GM21576 (cell line): Measurements from ENCODE around the gene RAF1.
"Not testable (repeated sequence)": the region's sequence is repeated elsewhere in the genome, so short reads cannot be mapped to it uniquely, and the experiment has no call there.

Experiments
- ATAC-seq: cut with Tn5 transposase; IDR thresholded peaks from one replicate; pipeline ENCODE4 v1.9.1; 2021; ENCODE audit warnings: mild to moderate bottlenecking, moderate library complexity; ENCODE audit not compliant: unreplicated experiment

The RAF1 gene

DNA sequence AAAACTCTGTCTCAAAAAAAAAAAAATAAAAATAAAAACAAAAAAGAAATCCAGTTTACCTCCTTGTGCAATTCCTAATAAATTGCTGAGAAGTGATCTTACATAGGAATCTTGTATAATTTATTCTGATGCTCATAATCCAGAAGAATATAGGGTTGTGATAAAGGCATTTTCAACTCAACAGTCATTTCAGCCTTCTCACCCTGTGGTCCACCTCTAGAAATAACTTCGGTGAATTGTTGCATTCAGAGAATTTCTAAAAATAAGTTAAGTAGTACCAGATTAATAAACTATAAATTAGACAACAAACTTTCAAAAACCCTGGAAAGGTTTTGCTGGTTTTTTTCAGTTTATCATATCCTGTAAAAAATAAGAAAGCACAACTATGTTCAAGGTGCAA, 20.2 kb downstream of the RAF1 start:
- ATAC-seq = no peak

DNA sequence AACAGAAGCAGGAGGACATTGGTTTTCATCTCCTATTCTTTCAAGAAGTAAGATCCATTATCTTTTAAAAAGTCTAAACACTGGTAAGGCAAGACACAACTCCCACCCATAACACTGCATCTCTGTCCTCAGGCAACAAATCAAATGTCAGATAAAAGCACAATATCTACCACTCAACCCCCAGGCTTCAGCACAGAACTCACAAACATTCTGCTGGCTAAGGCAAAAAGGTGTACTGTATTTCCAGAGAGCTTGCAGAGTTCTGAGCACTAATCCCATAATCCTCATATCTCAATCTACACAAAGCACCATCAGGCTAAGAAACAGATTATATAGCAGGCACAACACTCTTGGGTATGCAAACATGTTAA, 20.9 kb downstream of the RAF1 start:
- no peak for ATAC-seq

DNA sequence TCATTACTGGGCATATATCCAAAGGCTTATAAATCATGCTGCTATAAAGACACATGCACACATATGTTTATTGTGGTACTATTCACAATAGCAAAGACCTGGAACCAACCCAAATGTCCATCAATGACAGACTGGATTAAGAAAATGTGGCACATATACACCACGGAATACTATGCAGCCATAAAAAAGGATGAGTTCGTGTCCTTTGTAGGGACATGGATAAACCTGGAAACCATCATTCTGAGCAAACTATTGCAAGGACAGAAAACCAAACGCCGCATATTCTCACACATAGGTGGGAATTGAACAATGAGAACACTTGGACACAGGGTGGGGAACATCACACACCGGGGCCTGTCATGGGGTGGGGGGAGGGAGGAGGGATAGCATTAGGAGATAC, 23.1 kb downstream of the RAF1 start:
- ATAC-seq = not testable (repeated sequence)

DNA sequence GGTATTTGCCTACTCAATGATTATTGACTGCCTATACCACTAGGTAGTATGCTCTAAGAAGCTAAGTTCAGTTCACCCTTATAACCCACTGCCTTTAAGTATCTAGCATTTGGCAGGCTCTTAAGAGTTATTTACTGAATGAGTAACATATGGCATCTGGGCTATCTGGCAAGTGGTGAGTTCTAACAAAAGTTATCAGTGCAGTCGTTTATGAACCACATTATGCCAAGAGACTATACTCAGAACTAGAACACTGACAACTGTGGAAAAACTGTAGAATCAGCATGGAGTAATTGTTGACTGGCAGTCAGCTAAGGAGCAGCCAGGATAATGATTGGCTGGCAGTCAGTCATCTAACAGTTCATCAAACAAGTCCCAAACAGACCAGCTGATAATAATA, 25.8 kb downstream of the RAF1 start:
- no peak for ATAC-seq

DNA sequence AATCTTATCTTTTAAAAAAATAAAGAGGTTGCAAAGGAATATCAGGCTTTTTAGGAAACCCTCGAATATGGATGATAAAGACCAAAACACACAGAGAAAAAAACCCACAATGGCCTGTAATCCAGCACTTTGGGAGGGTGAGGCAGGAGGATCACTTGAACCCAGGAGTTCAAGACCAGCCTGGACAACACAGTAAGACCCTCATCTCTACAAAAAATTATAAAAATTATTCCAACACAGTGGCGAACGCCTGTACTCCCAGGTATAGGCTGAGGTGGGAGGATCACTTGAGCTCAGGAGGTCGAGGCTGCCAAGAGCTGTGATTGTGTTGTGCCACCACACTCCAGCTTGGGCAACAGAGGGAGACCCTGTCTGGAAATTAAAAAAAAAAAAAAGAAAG, 30.8 kb downstream of the RAF1 start:
- ATAC-seq = no peak

DNA sequence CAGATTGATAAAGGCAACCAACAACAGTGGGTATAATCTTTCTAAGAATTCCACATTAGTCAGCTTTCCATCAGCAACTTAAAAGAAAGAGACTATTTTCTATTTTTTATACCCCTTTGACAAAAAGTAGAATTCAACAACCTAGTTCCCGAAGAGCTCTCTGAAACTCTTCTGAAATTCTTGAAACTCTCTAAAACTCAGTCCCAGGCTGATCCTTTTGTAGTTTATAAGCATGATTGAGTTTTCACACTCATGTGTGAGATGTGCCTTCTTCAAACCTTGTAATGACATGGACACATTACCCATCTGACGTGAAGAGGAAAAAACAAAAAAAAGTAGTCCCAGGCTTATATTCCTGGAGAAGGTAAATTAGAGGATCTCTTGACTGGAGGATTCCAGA, 31.4 kb downstream of the RAF1 start:
- no peak for ATAC-seq

DNA sequence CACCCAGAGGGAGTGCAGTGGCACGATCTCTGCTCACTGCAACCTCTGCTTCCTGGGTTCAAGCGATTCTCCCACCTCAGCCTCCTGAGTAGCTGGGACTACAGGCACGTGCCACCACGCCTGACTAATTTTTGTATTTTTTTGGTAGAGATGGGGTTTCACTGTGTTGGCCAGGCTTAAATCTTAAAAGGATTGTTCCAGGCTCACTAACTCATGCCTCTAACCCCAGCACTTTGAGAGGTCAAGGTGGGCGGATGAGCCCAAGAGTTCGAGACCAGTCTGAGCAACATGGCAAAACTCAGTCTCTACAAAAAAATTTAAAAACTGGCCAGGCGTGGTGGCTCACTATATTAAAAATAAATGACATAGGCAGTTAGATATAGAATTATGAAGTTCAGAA, 33.1 kb downstream of the RAF1 start:
- ATAC-seq = not testable (repeated sequence)

DNA sequence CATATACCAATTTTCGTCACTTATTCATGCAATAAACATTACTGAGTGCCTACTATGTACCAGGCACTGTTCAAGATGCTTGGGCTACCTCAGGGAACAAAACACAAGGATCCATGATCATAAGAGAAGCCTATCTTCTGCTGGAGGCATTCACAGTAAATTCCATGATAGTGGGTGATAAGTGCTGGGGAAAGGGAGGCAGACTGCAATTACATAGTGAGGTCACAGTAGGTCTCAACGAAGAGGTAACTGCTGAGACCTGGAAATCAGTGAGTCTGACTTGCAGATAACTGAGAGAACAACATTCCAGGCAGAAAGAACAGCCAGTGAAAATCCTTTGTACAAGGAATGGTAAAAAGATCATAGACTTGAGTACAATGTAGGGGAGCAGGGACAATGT, 33.6 kb downstream of the RAF1 start:
- ATAC-seq = no peak

DNA sequence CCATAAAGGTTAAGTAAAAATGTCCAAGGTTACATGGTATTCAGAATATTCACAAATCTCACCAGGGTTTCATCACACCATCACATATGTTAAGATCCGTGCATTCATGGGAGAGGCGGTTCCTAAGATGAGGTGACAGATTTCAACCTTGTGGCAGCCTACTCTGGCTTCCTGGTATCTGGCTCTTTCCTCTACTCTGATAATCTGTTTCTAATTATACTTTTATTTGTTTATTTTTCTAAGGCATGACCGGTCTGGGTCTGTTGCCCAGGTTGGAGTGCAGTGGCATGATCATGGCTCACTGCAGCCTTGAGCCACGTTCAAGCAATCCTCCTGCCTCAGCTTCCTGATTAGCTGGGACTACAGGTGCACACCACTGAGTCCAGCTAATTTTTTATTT, 34.4 kb downstream of the RAF1 start:
- no peak for ATAC-seq

DNA sequence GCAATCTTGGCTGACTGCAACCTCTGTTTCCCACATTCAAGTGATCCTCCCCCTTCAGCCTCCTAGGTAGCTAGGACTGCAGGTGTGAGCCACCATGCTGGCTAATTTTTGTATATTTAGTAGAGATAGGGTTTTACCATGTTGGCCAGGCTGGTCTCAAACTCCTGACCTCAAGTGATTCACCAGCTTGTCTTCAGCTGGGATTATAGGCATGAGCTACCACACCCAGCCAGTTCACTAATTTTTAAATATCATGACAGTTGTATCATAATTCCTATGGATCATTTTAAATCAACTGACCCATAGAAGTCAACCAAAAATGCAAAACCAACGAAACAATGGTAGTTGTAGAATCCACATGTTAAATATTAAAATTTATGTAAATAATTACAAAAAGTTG, 35.1 kb downstream of the RAF1 start:
- no peak for ATAC-seq

DNA sequence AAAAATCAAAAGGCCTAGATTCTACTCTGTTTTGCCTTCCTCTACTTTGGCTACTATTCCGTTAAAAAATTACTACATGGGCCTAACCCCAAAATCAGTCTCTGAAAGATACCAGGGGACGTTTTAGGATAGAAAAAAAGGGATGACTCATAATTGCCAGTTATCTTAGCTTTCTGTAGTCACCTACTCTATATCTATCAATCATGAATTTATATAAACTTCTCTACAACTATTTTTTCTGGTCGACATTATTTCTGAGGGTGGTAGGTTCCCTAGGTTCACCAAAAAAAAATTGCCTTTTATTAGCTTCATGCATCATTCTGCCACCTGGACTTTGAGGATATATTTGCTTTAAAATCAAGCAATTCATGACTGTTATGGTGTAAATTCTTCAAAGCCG, 36.5 kb downstream of the RAF1 start:
- ATAC-seq = no peak

DNA sequence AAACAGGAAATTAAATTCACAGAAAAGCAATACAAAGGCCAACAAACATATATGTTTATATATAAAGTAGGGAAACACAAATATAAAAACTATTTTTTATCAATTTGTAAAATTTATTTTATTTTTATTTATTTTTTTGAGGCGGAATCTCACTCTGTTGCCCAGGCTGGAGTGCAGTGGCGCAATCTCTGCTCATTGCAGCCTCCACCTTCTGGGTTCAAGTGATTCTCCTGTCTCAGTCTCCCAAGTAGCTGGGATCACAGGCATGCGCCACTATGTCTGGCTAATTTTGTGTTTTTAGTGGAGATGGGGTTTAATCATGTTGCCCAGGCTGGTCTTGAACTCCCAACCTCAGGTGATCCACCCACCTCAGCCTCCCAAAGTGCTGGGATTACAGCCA, 39.0 kb downstream of the RAF1 start:
- ATAC-seq = not testable (repeated sequence)

DNA sequence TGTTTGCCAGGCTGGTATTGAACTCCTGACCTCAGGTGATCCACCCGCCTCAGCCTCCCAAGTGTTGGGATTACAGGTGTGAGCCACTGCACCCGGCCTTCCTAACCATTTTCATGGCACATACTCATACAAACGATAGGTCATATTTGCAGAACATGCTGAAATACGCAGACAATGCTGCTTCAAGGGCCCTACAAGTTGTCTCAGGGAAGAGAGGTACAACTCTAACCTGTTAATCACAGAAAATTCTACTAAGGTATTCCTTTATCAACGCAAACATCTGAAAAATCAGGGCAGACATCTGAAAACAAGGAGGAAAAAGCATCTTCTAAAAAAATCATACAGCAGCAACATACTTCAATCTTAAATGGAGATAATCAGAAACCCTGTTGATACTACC, 39.9 kb downstream of the RAF1 start:
- no peak for ATAC-seq

DNA sequence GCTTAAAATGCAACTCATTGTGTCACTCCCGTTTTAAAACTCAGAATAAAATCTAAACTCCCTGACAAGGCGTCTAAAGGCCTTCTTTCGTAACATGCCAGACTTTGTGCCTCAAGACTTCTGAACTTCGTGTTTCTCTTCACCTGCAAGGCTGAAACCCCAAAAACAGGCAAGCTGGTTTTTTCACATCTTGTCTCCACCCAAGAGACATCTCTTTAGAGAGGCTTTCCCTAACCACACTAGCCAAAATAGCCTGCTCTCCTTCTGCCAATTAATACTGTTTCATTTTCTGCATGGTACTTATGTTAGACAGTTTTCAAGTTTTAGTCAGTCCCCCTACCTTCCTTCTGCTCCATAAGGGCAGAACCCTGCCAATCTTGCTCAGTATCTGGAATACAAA, 41.6 kb downstream of the RAF1 start:
- peak; percentile 51 for ATAC-seq

DNA sequence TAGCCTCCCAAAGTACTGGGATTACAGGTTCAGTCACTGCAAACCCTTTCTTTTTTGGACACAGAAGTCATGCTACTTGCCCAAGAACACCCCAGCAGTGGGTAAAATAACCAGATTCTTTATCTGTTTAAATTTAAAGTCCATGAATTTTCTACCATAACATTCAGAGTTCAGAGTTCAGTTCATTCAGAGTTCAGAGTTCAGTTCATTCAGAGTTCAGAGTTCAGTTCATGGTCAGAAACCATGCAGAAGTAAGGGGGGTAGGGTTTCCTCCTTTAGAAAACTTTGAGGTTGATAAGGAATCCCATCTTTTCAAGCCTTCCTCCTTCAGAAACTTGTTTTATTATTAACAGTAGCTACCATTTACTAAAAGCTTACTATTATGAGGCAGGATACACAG, 43.2 kb downstream of the RAF1 start:
- no peak for ATAC-seq

DNA sequence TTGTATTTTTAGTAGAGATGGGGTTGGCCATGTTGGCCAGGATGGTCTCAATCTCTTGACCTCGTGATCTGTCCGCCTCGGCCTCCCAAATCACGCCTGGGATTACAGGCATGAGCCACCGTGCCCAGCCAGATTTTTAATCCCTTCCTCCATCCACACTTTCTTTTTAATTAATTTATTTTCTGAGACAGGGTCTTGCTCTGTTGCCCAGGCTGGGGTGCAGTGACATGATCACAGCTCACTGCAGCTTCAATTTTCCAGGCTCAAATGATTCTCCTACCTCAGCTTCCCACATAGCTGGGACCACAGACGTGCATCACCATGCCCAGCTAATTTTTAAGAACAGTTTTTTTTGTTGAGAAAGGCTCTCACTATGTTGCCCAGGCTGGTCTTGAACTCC, 43.6 kb downstream of the RAF1 start:
- ATAC-seq = no peak

DNA sequence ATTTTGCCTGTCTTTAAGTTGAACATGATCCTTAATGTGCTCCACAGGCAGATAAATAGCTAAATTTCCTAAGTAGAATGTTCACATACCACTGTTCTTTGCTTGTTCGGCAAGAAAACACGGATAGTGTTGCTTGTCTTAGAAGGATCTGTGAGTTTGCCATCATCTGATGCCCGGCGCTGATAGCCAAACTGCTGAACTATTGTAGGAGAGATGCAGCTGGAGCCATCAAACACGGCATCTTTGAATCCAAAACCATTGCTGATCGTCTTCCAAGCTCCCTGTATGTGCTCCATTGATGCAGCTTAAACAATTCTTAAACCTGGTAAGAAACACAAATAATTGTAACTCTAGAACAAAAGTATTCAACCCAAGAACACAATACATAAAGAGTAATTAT, 45.5 kb downstream of the RAF1 start:
- ATAC-seq = no peak

DNA sequence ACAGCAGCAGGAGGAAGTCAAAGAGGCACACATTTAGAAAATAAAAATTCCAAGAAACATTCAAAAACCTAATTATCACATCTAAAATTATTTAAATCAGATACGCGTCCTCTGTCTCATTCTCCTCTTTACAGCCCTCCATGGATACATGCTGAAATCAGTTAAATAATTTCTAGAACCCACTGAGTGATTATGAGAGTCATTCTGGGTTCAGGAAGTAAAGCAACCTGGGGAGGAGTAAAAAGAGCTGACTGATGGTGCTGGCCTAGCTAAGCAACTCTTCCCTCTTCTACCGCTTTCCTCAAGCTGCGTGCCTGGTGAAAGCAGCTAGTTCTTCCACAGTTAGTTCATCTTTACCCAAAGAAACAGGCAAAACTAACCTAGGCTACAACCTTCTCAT, 48.7 kb downstream of the RAF1 start:
- no peak for ATAC-seq

DNA sequence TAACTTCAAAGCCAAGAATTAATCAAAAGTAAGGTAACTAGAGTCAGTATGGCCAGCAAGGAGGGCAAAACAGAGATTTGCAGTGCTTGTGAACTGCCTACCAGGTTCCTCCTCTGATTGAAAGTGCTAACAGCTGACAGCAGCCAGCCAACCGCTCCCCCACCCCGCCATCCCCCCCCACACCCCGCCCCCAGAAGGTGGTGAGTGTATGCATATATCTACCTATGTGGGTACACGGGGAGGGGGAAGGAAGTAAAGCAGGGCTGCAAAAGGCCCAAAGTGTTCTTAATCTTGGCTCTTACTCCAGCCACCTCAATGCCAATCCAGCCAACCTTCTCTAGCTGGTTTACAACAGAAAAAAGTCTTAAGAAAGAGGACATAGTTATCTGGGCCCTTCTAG, 50.7 kb downstream of the RAF1 start:
- ATAC-seq = no peak

DNA sequence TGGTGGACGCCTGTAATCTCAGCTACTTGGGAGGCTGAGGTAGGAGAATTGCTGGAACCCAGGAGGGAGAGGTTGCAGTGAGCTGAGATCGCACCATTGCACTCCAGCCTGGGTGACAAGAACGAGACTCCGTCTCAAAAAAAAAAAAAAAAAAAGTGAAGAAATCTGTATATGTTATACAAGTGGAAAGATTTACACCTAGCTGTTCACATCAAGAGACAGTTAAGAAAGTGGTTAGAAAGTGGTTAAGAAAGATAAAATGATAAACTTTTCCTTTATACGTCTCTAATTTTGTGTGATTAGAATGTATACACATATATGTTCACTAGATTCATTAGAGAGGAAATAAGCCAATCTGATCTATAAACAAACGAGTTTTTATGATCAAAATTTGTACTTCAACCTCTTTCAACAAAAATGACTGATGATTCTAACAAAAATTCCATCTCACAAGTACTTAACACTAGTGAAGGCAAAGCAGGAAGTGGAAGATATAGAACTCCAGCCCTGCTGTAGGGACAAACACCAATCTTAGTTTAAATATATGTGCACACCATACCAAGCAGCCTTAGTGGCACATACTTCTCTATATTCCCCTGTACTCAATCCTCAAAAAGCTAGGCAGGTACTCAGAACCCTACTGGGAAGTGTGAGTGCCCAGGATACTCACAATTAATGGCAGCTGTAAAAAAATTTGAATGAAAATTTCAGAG, 51.2 kb downstream of the RAF1 start:
- ATAC-seq = no peak

DNA sequence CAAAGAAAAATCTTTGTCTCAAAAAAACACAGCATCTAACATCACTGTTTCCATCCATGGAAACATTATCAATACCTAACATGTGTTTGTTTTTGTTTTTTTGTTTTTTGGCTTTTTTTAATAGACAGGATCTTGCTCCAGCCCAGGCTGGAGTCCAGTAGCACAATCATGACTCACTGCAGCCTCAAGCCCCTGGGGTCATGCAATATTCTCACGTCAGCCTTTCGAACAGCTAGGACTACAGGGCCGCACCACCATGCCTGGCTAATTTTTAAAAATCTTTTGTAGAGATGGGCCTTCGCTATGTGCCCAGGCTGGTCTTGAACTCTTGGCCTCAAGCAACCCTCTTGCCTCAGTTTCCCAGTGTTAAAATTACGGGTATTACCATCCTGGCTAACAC, 52.8 kb downstream of the RAF1 start:
- ATAC-seq = no peak

DNA sequence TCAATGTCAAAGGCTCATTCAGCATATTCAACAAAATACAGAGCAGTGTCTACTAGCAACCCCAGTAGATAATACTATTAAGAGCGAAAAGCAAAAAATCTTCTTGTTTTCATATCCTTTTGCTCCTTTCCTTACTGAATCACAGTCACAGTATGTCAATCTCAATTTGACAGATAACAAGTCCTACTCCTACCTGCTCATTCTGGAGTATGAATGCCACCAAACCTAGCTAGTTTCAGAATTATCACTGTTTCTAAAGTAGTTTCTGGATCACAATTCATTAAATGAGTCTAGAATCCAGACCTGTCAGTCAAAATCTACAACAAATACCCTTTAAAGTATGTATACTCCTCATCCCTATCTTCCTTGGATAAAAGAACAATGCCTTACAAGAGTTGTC, 55.5 kb downstream of the RAF1 start:
- no peak for ATAC-seq

DNA sequence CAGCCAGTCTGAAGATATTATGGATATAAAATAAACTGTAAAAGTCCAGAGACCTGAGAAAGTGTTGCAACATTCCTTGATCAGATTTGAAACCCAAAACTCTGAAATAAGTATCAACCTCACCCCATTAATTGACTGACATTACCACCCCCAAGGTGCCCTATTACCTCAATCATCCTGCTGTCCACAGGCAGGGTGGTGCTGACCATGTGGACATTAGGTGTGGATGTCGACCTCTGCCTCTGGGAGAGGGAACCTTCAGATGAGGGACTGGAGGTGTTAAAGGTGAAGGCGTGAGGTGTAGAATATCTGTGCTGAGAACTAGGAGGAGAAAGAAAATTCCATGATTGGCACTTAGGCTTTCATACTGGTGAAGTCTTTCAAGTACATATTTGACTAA, 59.9 kb downstream of the RAF1 start:
- no peak for ATAC-seq

DNA sequence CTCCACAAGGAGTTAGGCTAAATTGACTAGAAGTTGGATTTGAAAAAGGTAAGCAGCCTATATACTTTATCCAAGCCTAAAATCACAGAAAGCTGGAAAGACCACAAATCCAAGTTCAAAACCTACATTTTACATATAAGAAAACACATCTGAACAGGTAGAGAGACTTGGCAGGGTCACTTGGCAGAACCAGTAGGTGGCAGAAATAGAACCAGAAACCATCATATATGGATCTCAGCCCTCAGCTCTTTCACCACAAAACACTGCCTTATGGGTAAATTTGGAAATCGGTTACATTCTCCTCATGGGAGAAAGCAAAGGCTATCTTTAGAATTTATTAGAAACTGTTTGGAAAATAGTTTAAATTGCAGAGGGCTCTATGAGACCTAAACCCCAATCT, 62.8 kb downstream of the RAF1 start:
- ATAC-seq = no peak
